Umbilical cord (tissue), 2 donors: Measurements from ENCODE around the gene BORCS5. TPM values are rescaled to one million over a fixed set of nuclear protein-coding genes. Genes with fewer than 3 reads are reported as not detected.
"Not testable (repeated sequence)": the region's sequence is repeated elsewhere in the genome, so short reads cannot be mapped to it uniquely, and the experiment has no call there.

Source experiments
- DNase-seq: peaks from one replicate; pipeline ENCODE4 v3.0.0-alpha.2; 2015; ENCODE audit warnings: low spot score
- total RNA-seq: library from RNA; depleted of rRNA; stranded (reverse); fragments of >200 nt; gene quantifications from one replicate; pipeline ENCODE4 v1.2.3, GENCODE V29; 2014; ENCODE audit warnings: low replicate concordance; ENCODE audit not compliant: insufficient read depth

BORCS5 gene
- total RNA-seq, 1 donor from 2014 or later: 17.6 TPM

DNA sequence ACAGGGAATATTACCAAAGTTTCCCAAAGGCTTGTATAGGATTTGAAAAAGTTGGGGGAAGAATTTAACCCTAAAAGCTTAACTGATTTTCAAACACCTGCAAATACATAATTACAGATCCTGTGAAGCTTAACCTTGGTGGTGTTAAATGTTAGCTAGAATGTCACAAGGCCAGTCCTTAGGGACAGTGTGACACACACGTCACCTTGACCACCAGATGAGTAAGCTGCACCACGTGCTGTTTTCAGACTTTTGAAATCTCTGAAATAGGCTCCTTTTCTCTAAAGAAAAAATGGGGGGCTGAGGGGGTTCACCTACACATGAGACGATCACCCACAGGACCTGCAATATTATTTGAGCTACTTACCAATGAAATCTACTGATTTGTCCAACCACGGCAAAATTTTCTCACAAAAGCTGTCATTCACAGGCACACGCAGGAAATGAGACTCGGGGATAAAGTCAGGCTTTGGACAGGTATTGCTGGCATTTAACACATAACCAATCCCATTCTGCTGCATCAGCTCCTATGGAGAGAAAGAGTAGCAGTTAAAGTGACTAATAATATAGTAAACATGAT is 129.9 kb downstream of the BORCS5 start:
- no peak for DNase-seq

DNA sequence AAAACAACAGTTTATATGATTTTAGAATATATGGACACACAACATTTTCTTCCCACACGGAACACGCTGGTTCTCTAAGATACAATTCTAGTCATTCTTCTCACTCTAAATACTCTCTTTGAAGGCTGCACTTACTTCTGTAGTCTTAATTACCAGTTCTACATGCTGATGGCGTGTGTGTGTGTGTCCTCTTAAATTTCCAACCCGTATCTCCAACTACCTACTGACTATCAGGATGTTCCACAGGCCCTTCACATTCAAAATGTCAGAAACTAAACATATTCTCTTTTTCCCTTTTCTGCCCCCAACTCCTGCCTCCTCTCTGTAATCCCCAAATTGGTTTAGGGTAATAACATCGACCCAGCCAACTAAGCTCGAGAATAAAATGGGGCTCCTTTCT is 130.6 kb downstream of the BORCS5 start:
- DNase-seq: no peak

DNA sequence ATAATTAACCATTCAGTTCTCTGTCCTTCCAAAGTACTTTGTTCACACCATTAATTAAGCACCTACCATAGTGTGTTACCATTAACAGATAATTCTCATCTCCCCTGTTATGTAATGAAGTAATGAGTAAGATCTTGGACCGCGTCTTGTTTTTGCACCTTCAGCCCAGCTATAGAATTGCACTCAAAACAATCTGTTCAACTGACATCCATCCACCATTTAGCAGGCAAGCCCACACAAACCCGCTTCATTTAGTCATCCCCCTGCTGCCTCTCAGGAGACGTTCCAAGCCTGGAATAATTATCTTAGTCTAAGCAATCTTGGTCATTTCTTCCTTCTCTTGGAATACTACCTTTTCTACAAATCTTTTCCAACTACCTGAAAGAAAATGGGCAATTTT is 131.4 kb downstream of the BORCS5 start:
- DNase-seq: no peak

DNA sequence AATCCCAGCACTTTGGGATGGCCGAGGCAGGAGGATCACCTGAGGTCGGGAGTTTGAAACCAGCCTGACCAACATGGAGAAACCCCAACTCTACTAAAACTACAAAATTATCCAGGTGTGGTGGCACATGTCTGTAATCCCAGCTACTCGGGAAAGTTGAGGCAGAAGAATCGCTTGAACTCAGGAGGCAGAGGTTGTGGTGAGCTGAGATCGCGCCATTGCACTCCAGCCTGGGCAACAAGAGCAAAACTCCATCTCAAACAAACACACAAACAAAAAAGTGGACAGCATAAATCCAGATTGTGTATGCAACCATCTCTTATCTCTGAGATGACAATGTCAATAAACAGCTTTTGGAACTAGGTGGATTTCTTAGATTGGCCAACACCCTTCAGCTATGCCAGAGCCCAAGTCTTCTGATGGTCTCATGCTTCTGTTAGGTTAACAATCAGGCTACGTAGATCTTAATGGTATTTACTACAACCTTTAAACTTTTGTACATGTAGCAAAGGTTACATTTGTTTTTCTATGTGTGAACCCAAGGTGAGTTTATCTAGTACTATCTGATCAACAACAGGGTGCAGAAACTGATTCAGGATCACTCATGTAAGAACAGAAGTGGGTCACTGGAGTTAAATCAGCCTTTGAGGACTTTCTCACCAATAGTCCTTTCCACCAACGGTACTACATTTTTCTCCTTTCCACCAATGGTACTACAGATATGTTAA is 132.1 kb downstream of the BORCS5 start:
- DNase-seq: no peak

DNA sequence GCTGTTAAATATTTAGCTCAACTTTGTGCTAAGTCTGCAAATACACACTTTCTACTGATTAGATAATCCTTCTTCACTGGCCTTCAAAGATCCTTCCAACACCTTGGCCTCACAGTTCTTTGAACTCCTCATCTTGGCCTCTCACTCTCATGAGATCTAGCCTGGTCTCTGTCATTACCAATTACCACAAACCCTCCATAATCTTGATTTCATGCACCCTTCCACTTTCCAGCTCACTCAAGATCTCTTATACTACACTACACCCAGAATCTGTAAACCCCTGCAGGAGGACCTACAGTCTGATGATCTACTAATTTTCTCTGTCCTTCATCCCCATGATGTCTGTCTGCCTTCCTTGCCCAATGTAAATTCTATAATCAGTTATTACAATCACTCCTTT is 134.7 kb downstream of the BORCS5 start:
- no peak for DNase-seq

DNA sequence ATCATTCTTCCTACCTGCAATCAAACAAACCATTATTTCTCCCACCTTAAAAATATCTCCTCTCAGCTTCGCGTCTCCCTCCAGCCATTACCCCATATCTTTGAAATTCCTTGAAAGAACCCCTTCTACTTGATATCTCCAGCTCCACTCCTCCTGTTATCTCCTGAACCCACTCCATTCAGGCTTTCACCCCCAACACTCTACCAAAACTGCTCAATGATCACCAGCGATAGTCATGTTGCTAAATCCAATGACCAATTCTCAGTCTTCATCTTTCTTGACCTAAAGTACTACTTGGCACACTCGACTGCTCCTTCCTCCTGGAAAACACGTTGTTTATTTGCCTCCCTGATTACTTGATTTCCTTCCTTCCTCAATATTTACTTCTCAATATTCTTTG is 135.7 kb downstream of the BORCS5 start:
- no peak for DNase-seq

DNA sequence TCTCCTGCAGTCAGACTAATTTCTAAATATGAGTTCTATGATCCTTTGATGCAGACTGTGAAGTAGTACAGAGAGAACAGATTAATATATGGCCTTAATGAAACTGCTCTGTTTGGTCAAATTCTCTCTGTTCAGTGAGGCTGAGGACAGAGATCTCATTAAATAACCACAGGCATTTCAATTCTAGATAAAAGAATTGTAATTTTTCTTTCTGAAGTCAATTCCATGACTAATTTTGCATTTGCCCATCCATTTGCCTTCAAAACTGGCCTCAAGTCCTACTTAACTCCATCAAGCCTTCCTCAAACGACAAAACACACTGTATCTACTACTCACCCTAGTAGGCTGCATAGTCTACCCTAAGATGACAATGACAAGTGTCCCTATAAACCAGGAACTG is 138.7 kb downstream of the BORCS5 start:
- DNase-seq: no peak

DNA sequence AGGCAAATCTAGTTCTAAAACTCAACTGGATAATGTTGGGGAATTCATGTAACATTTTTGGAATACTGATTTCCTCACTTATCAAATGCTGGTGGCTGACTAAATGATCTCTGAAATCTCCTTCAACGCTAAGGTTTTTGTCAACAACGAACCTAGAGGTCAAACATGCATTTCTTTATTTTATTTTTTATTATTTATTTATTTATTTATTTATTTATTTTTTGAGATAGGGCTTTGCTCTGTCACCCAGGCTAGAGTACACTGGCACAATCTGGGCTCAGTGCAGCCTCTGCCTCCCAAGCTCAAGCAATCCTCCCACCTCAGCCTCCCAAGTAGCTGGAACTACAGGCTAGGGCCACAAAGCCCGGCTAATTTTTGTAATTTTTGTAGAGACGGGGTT is 141.3 kb downstream of the BORCS5 start:
- no peak for DNase-seq

DNA sequence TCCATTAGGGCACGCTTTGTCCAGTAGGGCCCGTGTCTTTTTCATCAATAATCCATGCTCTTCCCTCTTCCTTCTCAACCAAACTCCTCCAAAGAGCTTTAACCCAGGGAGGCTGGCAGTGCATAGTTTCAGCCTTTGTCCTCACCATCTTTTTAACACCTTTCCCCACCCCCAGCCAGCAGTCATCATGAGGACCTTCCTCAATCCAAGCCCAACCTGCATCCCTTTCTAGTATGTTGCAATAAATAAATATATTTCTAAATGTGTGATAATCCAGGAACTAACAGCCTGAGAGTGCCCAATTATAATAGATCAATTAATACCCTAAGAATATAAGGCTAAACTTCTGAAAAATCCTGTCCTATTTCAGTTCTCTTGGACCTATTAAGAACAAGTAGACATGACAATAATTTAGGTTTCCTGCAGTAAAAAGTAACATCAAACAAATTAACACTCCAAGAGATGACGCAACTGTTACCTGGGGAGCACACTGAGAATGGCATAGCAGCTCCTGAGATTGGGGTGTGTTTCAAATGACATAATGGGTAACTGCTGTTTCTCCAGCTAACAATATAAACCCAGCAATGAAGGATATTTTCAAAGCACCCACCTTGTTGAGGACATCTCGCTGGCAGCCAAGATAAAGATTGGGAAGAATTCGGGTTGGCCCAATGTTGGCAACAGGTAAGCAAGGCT is 143.2 kb downstream of the BORCS5 start:
- DNase-seq: no peak

DNA sequence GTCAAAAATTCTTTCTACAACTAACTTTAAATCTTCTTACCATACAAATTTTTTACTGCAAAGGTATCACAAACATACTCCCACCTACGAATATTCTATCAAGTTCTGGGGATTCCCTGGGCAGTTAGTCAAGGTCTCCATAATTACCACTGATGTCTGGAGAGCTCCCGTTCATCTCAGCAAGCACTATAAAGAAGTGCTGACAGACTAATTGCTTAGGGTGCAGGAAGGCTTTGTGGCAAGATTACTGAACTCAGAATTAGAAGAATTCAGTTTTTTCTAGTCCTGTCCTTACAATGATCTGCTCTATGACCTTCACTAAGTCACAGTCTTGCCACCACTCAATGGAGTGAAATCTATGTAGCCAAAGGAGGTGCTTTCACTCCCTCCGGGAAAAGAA is 144.2 kb downstream of the BORCS5 start:
- DNase-seq: no peak

DNA sequence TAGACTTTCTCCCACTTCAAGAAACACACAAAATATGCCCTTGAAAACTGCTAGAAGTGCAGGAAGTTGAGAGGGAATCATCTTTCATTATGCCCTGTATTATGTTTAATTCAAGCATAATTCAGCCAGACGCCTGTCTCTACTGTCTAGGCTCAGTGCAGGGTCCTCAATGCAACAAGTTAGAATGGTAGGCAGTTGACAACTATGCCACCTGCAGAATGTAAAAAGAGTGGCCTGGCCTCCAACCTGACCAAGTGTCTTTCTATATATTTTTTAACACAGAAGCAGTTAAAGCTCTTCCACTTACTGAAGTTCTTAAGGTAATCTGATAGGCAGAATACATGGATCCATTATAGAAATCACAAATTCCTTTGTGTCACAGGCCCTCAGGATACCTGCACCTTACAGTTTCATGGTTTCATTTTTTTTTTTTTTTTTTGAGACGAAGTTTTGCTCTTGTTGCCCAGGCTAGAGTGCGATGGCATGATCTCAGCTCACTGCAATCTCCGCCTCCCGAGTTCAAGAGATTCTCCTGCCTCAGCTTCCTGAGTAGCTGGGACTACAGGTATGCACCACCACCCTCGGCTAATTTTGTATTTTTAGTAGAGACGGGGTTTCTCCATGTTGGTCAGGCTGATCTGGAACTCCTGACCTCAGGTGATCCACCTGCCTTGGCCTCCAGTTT is 145.4 kb downstream of the BORCS5 start:
- DNase-seq: not testable (repeated sequence)

DNA sequence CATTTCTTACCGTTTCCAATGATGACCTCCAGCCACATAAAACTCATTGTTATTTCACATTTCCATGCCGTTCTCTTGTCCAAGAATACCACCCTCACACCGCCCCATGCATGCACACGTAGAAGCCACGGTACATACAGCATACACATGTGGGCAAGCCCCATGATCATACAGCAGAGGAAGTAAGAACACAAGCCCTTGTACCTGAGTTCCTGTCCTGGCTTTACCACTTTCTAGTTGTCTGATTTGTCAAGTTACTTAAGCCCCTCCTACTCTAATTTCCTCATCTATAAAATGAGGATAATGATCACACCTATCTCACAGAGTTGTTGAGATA is 145.9 kb downstream of the BORCS5 start:
- DNase-seq: no peak

DNA sequence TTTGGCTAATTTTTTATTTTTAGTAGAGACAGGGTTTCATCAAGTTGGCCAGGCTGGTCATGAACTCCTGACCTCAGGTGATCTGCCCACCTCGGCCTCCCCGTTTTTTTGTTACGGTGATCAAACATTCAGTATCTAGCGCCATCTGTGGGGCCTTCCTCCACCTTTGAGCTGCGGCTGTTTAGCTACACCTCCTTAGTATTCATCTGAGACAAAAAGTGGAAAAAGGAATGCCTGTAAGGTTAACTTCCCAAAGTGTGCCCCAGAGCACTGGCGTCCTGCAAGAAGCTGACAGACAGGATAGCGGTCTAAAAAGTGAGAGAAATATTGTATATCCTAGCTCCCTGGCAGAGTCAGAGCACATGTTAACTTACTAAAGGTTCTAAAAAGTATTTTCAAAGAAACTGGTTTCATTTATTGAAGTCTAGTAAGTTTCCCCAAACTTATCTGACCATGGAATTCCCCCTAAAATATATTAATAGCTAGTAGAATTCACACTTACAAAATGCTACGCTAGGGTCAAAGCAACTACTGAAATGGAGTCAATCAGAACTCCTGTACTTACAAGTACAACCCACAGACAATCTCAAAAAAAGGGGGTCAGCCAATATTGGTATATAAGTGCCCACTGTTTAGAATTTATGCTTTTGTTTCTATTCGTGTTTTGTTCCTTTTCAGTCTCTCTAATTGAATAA is 146.7 kb downstream of the BORCS5 start:
- no peak for DNase-seq

DNA sequence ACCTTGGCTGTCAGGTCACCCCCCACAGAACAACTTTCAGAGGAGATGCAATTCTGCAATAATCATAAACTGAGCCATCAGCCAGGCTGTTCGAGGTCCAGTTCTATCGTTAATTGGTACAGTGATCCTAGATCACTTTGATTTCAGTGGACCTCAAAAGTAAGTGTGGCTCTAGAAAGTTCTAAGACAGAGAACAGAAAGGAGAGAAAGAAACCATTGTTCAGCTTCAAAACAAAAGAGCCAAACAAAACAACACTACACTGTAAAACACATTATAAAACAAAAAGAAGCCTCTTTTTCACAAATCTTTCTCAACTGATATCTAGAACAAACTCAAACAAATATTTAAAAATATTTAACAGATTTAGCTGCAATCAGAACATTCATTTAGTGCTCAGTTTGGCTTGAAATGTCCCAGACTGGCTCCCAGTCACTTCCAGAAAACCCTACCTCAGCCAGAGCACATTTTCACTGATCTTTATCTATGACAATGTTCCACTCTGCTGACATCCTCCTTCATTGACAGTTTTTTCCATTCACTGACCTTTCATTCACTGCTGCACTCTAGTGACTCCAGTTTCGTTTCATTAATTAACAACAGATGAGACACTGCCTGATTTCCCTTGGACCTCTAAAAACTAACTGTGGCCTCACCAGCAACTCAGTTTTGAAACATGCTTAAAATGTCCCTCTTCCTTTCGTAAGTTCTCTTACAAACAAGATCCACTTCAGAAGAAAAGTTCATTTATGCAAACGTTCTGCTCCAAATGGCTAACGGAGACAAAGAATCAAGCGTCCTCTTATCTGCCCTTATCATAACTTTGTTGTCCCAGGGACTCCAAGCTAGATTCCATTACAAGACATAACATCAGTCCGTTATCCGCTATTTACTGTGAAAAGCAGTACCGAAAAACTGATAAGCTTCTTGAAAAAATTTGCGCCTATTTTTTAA is 148.9 kb downstream of the BORCS5 start:
- DNase-seq: peak; percentile 45

DNA sequence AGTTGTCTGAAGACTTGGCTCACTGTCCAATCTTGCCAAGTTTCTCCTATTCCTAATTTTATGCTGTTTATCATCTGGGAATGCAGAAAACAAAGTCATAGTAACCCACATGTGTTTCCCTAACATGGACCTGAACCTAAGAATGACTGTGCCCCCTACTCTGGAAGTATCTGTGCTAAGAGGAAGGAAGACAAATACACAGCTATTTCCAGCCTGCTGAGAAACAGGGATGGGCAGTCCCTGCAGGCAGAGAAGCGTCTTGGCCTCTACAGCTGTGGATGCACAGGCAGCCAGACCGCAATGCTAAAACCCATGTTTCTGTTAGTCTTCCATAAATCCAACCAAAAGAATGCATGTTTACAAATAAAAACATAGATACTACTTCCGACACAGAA is 149.6 kb downstream of the BORCS5 start:
- DNase-seq: peak; percentile 51

DNA sequence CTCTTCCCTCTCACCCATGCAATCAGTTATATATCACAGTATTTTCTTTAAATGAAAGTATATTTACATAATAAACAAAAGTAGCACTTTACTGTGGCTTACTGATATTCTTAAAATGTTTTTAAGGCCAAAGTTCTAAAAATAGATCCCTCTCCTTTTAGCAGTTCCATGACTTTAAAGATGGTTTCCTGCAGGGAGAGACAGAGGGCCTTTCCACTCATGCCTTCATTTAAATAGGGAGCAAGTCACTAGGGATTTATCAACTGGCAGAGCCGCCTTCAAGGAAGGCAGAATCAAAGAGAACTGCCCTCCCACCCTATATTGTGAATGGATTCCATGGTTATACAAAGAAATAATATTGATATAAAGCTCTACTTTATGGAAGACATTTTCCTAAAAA is 150.2 kb downstream of the BORCS5 start:
- DNase-seq: no peak

DNA sequence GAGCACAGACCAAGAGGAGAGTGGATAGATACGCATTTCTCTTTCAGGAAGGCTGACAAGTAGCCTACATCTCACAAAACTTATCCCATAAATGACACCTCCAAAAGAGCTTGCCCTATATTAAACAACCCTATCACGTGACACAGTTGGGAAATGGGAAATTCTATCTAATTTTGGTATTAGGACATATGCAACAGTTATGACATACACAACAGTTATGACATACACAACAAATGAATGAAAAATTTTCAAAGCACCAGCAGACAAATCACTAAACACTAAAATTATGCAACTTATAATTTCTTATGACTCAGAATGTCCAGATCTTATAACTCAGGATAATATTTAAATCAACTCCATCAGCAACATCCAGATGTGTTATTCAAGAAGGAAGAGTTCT is 151.7 kb downstream of the BORCS5 start:
- no peak for DNase-seq

DNA sequence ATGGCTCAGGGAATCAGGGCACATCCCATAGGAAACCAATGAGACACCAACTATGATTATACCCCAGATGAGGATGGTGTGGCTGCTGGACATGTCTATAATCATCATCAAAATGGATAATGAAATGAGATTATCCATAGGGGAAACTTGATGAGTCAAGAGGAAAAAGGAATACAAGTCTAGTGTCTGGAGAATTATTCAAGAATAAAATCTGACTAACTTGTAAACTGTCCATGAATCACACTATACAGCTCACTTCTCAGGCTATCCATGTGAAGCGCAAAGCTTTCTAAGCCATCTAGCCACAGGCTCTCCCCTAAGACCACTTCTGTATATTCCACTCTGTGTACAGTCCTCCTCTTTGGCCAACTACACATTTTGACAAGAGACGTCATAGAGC is 153.3 kb downstream of the BORCS5 start:
- no peak for DNase-seq

DNA sequence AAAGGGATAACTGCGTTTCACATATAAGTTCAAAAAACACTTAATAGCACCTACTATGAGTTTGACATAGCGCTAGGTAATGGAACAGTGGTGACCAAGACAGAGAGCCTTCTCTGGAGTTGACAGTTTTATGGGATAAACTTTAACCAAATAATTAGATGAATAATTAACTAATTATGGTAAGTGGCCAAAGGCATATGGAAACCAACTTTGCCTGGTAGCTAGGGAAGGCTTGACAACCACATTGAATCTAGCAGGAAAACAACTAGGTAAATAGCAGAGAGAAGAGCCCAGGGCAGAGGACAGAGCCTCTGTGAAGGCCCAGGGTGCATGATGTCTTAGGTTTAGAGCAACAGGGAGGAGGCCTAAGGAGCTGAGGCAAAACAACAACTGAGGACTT is 153.7 kb downstream of the BORCS5 start:
- no peak for DNase-seq

DNA sequence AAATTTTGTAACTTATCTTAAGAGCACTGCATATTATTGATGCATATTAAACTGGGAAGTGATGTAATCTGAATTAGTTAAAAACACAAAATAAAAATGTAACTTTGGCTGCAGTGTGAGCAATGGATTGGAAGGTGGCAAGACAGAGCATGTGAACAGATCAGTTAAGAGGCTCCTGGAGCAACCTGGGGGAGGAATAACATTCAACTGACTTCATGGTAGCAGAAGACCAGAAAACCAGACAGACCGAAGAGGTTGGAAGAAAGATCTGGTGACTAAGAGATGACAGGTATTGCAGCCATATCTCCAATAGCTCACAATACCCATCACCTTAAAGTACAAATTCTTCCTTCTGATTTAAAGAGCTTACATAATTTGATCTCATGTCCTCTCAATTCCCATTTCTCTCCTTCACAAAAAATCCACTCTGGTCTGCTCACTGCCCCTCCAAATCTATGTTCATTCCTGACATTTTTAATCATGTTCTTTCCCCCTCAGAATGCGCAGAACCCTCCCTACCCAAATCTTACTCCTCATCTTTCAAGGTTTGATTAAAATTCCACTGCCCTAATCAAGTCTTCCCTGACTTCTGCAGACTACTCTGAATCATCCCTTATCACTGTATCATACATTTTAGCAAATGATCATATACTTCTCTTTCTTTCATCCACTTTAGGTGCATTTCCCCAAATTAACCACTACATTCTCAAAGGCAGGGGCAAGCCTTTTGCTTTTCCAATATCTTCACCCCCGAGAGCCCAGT is 154.3 kb downstream of the BORCS5 start:
- DNase-seq: no peak
